ENCODE measurements around the gene THAP4.

The THAP4 gene

GRCh38 chr2:241645056-241645914, 8.3 kb upstream of the THAP4 start:
- TF ChIP-seq, protein P1, sequence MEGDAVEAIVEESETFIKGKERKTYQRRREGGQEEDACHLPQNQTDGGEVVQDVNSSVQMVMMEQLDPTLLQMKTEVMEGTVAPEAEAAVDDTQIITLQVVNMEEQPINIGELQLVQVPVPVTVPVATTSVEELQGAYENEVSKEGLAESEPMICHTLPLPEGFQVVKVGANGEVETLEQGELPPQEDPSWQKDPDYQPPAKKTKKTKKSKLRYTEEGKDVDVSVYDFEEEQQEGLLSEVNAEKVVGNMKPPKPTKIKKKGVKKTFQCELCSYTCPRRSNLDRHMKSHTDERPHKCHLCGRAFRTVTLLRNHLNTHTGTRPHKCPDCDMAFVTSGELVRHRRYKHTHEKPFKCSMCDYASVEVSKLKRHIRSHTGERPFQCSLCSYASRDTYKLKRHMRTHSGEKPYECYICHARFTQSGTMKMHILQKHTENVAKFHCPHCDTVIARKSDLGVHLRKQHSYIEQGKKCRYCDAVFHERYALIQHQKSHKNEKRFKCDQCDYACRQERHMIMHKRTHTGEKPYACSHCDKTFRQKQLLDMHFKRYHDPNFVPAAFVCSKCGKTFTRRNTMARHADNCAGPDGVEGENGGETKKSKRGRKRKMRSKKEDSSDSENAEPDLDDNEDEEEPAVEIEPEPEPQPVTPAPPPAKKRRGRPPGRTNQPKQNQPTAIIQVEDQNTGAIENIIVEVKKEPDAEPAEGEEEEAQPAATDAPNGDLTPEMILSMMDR (IDR thresholded peaks at IDR 0.05; ENCODE audit: low read depth, low read length), result no peak
- H3K4me3 ChIP-seq (ENCODE audit: low read depth, low read length), result no peak overlapping the region

DNA sequence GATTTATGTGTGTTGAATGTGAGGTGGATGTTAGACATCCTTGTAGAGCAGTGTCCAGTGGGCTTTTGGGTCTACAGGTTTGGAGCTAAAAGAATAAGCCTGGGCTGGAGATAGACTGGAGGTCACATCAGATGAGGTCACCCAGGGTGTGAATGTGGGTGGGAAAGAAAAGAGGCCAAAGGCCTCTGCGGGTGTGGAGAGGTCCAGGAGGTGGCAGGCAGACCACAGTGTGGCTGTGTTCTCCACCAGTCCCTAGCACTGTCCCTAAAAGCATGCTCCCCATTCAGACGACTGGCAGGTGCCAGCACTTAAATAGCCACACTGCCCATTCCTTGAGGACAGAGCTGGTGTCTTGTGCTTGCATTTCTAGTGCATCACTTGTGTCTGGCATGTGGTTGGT, 4.7 kb upstream of the THAP4 start:
- no peak overlapping the region for H3K4me3 ChIP-seq (ENCODE audit: low read depth, low read length)
- TF ChIP-seq, protein P1 (IDR thresholded peaks at IDR 0.05; ENCODE audit: low read depth, low read length), result no peak

DNA sequence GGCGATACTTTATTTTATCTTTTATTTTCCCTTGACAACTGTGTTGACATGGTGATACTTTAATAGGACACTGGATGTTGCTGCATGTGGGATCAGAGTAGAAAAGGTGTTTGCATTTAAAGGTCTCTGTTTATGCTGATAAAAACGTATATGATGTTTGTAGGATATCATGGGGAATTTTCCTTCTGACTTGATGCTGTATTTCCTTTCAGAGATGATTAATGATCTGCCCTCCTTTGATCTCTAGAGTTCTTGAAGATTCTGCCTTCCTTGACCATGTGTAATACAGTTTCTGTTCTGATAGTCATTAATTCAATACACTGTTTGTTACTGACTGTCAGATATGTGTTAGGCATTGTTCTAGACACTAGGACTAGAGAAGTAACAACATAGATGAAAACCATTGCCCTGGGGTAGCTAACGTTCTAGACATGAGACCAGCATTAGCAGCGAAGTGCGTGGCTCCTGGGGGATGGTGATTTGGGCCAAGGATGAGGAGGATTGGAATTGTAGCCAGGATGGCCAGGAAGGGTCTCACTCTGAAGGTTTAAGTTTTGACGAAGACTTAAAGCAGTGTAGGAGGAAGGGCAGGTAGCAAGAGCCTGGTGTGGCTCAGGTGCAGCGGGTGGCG, 3.3 kb upstream of the THAP4 start:
- no peak overlapping the region for H3K4me3 ChIP-seq (ENCODE audit: low read depth, low read length)
- TF ChIP-seq, protein P1 (IDR thresholded peaks at IDR 0.05; ENCODE audit: low read depth, low read length), result no peak

DNA sequence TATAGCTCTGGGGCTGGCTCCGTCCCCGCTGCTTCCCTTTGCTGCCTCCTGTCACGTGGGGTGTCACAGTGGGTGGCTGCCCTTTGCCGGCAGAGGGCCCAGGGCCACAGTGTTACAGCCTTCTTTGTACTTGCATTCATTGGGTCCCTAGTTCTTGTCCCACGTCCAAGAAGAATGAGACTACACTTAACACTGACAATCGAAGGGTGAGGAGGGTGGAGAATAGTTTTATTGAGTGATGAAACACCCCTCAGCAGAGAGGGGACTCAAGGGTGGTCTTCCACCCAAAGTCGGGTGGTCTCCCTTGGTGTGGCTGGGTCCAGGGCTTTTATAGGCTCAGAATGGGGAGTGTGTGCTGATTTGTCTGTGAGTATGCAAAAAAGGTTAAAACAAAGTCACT, 2.4 kb upstream of the THAP4 start:
- TF ChIP-seq, protein P1 (IDR thresholded peaks at IDR 0.05; ENCODE audit: low read depth, low read length), result no peak
- H3K4me3 ChIP-seq (ENCODE audit: low read depth, low read length), result no peak overlapping the region

- H3K4me3 ChIP-seq (ENCODE audit: low read depth, low read length), result peak overlapping the region; percentile 86
- TF ChIP-seq, protein P1 (IDR thresholded peaks at IDR 0.05; ENCODE audit: low read depth, low read length), result no peak
Measured at GRCh38 chr2:241638940-241639339, 2.0 kb upstream of the THAP4 start.

- TF ChIP-seq, protein P1 (IDR thresholded peaks at IDR 0.05; ENCODE audit: low read depth, low read length), result no peak
- H3K4me3 ChIP-seq (ENCODE audit: low read depth, low read length), result peak overlapping the region; percentile 86
Measured at GRCh38 chr2:241637795-241638660, 1.1 kb upstream of the THAP4 start.

Measured in WI38 (cell line).